ENCODE results near the gene SLC12A8. TPM values are rescaled to one million over a fixed set of nuclear protein-coding genes. Genes with fewer than 3 reads are reported as not detected.

SLC12A8 gene
- total RNA-seq, 1 experiment from 2014 or later: 9.3 TPM

DNA sequence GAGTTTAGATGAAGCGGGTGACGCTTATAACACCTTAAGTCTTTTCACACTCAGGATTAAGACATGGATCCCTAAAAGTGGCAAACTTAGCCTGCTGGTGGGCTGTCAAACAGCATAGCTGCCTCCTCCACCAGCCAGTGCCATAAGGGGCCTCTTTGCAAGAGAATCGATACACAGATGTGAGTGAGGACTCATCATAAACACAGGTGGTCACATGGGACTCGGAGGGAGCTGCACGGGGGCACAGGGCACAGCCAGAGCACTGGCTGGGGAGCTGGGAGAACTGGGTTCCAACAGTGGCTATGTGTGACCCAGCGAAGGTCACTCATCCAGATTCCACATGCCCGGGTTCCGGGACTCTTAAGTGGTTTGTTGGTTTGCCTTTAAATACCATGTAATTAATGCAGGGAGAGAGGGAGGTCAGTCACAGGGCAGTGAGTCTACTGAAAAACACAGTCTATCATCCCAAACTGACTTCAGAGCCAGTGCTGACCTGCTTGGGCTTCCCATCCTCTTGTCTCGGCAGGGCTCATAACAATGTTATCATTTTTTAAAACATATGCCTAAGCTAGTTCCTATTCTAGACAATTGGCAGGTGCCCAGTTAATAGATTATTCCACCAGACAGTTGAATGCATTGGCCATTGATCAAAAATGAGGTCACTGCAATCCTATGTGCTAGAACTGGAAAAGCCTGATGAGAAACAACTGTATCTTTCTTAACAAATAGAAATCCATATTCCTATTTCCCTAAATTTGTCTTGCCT is 51.8 kb downstream of the SLC12A8 start:
- DNase-seq (ENCODE audit: extremely low read depth, low read depth): no peak

DNA sequence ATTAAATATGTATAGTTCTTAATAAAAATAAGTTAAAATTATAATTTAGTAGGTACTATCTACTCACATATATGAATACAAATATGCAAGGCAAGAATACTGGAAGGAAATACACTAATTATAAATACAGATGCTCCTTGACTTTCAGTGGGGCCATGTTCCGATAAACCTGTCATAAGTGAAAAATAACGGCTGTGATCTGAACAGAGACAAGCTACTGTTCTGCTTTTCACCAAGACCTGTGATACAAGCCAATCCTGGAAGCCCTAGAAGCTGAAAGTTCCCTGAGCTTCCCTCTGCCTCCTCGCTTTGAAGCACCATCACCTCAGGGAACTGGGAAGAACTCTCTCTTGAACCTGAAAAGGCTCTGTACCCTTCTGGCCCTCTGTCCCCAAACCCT is 55.4 kb downstream of the SLC12A8 start:
- DNase-seq (ENCODE audit: extremely low read depth, low read depth): no peak

DNA sequence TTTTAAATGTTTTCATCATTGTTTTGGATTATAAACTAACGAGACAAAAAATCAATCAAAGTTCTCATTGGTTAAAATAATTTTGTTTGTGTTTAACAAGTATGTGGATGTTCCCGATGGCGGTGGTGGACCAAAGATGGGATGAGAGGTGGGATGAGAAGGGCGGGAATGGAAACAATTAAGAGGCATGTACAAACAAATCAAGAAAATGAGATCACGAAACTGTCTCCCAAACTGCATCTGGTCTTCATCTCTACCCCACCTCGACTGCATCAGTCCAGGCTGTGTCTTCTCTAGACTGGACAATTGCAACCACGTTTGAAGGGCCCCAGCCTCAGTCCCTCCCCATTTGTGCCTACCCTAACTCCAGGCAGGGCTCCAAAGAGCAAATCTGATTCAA is 56.1 kb downstream of the SLC12A8 start:
- DNase-seq (ENCODE audit: extremely low read depth, low read depth): no peak

DNA sequence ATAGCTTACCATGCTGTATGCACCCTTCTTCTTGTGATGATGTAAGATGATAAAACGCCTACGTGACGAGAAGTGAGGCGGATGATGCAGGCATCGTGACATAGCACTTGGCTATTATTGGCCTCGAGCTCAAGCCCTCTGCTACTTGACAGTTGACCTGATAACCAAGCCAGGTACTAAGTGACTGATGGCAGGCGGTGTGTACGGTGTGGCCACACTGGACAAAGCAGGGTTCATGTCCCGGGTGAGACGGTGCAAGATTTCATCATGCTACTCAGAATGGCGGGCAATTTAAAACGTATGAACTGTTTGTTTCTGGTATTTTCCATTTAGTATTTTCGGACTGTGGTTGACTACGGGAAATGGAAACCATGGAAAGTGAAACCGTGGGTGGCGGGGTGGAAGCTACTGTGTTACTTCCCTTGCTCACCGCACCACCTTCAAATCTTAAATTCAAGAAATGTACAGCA is 57.7 kb downstream of the SLC12A8 start:
- DNase-seq (ENCODE audit: extremely low read depth, low read depth): no peak

DNA sequence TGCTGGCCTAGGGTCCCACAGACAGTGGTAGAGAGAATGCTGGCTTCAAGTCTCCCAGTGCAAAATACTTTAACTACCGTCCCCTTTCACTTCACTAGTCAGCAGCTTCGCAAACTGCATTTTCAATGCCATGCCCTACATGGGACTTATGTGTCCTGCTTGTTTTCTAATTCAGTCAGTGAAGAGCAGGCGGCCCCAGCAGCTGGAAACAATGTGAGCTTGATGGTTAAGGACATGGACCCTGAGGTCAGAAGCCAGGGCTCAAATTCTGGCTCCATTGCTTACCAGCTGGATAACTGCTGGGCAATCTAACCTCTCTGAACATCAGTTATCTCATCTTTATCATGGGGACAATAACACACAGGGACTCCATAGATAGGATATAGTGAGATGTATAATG is 58.4 kb downstream of the SLC12A8 start:
- DNase-seq (ENCODE audit: extremely low read depth, low read depth): no peak

DNA sequence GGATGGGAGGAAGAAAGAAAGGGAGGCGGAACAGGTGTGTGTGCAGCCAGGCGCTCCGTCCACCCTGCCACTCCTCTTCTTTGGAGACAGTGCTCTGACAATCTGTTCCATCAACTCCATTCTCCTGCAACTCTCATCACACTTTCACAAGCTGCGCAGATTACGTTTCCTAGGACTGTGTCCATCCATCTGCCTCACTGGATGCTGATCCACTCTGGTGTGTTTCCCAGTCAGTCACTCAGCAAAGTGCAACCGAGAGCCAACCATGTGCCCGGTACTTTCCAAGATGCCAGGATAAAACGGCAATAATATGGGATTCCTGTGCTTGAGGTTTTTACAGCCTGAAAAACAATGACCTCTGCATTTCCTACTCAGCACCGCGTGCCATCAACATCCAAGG is 59.6 kb downstream of the SLC12A8 start:
- DNase-seq (ENCODE audit: extremely low read depth, low read depth): no peak

DNA sequence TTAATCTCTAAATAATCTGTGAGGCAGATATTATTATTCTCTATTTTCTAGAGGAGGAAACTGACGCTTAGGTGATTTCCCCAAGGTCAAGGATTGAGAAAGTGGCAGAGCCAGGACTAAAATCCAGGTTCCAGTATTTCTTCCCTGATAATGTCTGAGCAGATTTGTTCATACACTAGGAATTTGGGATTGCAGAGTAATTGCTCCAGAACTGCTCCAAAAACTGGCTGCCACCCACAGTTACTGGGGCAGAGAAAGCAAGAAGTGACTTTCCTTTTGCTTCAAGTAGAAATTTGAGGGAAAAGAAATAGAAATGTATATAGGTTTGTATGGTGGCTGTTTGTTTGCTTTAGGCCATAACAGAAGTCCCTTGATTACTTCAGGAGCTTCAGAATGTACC is 60.6 kb downstream of the SLC12A8 start:
- DNase-seq (ENCODE audit: extremely low read depth, low read depth): no peak

DNA sequence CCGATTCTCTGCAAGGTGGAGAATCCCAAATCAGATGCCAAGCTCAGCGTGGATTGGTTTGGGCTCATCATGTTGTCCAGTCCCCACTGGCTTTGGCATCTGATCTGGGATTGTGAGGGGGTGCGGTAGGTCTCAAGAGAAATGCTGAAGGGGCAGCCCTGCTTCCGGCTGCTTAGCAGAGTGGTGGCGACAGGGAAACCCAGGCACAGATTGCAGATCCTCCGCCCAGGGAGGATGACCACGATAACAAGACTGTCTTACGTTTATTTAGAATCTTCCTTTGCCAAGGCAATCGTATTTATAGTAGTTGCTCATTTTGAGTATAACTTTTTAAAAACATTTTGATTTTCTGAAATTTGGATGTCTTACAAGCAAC is 61.1 kb downstream of the SLC12A8 start:
- DNase-seq (ENCODE audit: extremely low read depth, low read depth): no peak

DNA sequence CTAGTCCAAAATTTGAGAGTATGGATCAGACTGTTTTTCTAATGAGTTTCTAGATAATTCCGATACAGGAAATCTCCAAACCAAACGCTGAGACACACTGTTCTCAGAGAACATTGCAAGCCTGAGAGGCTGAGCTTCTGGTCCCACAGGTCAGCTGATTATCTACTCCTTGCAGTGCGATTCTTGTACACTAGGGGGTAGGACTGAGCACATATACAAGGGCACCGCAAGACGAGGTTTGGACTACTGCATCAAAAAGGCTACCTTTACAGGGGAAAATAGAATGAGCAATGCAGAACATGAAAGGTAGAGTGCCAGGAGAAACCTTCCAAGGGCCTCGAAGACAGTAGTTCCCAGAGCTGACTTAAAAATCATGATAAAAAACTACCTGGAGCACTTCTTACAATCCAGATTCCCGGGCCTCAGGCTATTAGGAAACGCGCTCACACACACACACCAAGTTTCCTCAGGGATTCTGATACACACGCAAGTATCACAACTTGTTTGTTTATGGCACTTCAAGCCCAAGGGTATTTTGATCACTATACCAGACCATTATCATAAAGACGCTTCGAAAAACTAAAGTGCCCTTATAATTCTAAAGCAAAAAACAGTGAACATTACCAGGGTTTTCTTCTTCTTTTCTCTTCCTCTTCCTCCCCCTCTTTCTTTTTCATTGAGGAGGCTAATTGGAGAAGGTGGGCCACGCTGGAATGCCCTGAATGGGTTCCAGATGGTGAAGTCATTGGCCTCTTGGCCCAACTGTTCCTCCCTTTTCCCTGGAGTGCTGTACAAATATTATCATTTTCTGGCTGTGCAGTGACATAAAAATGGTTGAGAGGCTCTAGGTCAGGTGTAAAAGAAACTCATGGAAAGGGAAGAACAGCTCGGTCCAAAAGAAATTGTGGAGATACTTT is 61.8 kb downstream of the SLC12A8 start:
- DNase-seq (ENCODE audit: extremely low read depth, low read depth): peak; percentile 52

DNA sequence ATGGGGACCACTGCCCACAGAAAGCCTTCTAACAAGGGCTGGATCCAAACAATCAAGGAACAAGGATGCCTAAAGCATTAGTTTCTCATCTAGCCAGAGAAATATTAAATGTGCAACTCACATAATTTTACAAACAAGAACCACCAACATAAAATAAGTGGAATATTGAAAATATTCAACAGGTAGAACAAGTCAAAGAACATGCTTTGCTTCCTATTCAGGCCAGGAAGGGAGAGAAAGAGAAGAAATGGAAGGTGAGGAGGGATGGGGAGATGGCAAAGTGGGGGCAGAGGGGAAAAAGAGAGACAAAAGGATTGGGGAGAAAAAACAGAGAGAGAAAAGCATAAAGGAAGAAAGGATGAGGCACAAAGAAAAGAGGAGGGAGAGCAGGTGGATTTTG is 63.1 kb downstream of the SLC12A8 start:
- no peak for DNase-seq (ENCODE audit: extremely low read depth, low read depth)

DNA sequence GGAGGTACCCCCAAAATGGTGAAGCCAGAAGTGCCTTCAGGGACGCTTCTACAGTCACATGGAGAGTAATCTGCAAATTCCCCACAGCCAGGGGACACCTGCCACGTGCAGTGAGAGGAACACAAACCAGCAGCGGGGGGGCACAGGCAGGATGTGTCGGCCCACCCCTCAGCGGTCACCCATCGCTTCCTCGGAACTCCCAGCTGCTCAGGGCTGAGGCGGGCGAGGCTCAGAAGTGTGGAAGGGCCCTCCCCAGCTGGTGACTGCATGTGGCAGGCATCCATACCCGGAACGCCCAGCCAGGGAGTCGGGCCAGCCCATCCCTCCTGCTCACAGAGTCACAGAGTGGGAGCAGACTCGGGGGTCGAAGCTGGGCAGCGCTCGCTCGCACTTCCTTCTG is 63.7 kb downstream of the SLC12A8 start:
- DNase-seq (ENCODE audit: extremely low read depth, low read depth): no peak

DNA sequence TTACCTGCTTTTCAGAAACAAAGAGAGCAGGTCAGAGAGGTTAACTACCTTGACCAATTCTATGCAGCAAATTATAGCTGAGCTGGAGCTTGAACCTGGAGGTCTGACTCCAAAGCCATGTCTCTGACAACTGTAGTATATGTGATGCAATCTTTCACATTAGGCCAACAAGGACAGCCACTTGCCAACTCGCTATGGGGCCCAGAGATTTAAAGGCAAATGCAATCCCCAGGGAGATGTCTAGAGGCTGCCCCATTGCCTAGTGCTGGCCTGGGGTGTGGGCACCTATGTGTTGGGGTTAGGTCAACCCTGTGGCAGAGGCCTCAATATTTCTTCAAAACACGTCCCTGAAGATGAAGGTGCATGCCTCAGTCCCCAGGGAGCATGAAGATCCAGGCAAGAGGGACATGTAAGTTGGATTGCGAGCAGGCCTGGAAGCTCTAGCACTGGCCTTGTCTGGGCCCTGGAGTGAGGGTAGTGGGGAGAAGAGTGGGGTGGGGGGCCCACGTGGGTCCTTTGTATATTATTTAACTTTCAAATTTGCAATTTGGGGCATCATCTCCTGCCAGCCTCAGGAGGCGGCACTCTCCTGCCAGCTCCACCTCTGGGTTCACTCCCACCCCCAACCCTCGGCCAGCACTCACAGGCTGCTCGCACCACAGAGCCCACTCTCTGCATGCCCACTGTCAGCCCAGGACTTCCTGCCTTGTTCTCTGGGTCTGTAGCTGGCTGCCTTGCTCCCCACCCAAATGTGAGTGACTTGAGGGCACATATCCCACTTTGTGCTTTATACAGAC is 64.3 kb downstream of the SLC12A8 start:
- no peak for DNase-seq (ENCODE audit: extremely low read depth, low read depth)

DNA sequence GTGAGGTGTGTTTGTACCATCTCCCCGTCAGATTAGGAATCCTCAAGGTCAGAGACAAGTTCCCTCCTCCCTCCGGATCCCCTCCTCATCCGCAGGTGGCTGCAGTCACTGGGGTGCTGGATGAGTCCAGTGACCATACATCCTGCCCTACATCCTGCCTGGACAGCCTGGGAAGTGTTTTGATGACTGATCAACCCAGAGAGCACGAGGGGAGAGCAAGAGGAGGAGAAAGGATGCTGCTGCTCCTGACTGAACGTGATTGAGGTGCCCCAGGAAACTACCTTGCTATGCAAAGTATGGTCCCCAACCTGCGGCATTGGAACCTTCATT is 65.1 kb downstream of the SLC12A8 start:
- no peak for DNase-seq (ENCODE audit: extremely low read depth, low read depth)

DNA sequence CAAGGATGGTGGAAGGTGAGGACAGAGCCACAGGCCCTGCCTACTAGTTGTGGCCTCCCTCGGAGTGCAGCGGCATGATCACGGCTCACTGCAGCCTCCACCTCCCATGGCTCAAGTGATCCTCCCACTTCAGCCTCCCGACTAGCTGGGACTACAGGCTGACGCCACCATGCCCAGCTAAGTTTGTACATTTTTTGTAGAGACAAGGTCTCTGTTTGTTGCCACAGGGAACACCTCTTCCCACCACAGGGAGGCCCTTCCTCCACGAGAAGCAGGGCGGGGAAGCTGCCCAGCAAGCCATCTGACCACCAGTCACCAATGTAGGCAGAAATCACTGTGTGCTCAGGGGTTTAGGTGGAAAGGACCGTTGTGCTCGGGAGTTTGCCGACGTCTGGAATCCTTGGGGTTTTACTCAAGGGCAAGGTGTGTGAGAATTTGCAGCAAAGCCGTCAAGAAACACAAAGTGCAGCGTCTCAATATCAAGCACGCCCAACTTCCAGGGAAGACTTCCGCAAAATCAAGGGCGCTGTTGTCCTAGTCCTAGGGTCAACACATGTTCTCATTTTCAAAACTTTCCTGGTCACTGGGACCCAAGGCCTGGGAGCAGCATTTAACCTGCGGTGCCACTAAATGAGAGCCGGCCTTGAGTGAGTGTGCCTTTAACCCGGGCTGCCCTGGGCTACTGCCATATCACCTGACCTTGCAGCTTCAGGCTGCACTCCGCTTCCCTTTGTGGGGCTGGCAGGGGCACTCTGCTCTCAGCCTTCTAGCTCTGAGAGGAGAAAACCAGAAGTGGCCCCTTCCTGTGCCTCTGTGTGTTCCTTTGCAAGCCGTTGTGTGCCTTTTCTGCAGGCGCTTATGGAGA is 65.7 kb downstream of the SLC12A8 start:
- DNase-seq (ENCODE audit: extremely low read depth, low read depth): no peak

DNA sequence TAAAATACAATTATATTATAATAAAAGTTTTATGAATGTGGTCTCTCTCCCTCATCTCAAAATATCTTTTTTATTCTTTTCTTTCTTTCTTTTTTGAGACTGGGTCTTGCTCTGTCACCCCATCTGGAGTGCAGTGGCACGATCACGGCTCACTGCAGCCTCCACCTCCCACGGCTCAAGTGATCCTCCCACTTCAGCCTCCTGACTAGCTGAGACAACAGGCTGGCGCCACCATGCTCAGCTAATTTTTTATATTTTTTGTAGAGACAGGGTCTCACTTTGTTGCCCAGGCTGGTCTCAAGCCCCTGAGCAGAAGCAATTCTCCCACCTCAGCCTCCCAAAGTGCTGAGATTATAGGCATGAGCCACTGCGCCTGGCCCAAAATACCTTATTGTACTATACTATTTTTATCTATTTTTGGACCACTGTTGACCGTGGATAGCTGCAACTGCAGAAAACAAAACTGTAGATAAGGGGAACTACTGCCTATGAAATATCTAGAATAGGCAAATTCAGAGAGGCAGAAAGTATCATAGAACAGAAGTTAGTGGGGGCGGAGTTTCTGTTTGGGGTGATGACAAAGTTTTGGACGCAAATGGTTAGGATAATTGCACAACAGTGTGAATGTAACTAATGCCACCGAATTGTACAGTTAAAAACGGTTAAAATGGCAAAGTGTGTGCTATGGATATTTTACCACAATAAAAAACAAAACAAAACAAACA is 66.6 kb downstream of the SLC12A8 start:
- DNase-seq (ENCODE audit: extremely low read depth, low read depth): no peak

DNA sequence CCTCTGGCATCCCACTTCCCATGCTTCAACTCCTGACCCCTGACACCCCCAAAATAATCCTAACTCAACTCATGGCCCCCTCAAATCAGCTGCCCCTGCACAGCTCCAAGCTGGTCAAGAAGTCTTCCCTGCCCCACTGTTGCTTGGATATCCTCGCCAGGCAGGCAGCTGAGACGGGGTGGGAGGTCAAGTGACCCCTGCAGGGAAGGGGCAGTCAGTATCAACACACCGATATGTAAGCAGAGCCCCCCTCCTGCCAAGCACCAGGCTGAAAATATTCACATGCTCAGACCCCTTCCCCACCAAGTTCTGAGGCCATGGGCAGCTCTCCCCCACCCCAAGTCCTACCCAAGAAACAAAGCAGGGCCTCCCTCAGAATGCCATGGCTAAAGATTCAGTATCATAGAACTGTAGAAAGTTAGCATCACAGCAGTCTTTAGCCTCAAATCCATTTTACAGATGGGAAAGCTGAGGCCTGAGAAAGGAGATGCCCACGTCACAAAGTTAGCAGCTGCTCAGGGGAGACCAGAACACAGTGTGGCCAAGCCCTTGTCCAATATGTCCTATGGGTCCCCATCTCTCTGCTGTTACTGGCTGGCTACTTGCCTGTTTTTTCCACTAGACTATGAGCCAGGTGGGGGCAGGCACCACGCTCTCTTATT is 67.8 kb downstream of the SLC12A8 start:
- DNase-seq (ENCODE audit: extremely low read depth, low read depth): no peak

DNA sequence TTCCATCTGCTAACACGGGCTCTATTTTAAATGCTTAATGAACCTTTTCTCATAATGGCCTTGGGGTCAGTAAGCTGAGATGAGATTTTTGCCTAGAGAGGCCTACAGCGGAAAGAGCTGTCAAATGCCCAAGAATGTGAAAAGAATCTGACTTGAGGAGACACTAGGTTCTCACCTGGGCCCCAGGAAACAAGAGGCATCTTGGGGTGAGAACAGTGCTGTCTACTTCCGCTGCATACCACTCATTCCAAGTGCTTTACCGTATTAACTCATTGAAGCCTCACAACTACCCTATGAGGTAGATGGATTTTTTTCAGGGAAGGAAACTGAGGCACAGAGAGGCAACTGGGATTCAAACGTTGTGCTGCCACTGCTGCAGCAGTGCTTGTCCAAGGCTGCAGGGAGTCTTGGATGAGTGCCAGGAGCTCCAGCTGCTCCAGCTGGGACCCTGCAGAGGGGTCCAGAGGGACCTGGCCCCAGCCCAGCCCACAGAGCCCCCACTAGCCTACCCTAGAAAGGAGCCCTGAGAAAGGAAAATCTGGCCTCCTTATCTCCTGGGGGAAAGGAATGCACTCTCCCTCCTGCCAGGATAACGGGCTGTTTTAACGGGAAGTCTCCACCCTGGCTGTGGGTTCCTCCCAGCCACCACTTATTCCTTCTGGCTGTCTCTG is 68.4 kb downstream of the SLC12A8 start:
- no peak for DNase-seq (ENCODE audit: extremely low read depth, low read depth)

DNA sequence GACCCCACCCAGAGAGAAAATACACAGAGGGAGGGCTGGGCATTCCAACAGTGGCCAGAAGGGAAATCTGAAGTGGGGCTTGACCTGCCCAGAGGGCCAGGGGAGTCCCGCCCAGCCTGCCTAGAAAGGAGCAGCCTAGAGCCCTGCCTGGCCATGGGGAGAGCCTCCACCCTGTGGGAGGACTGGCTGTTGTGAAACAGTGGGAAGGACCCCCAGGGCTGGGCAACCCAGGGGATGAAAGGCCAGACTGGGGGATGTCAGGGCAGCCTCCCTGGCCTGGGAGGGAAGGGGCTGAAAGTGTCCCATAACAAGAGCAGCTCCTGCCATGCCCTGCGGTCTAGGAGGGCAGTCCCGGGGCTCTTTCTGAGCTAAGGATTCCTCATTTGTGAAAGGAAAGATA is 69.0 kb downstream of the SLC12A8 start:
- no peak for DNase-seq (ENCODE audit: extremely low read depth, low read depth)

DNA sequence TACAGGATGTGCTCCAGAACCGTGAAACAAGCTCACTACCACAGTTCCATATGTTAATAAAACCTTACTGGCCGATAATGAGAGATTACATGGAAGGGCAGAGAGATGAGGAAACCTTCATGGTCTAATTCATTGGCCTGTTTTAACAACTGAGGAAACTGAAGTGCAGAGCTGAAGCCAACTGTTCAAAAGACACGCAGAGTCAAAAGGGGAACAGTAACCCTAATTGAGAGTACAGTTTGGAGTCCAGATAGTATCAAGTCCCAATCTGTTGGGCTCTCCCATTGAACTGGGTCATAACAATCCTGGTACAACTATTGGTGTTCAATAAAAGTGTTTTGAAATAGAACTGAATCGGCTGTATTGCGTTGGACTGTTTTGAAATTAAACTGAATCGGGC is 69.6 kb downstream of the SLC12A8 start:
- DNase-seq (ENCODE audit: extremely low read depth, low read depth): no peak
